Neural cell (in vitro differentiated cells): ENCODE measurements around the gene MAP6.

Source experiments
- CTCF ChIP-seq: fragments of 450-650 bp; IDR thresholded peaks from 2 replicates; pipeline ENCODE4 v1.5.1; 2014; ENCODE audit warnings: antibody characterized with exemption, mild to moderate bottlenecking, moderate library complexity; ENCODE audit not compliant: poor library complexity, severe bottlenecking
- EZH2 ChIP-seq: fragments of 200-600, 300-800 bp; shearing (Covaris generic), sonication (generic); IDR thresholded peaks from 2 replicates; pipeline ENCODE4 v1.6.1; 2014; ENCODE audit warnings: antibody characterized with exemption, low read length, borderline replicate concordance, mild to moderate bottlenecking; ENCODE audit not compliant: insufficient read depth, poor library complexity, severe bottlenecking
- POLR2AphosphoS5 ChIP-seq: IDR thresholded peaks from 2 replicates; pipeline ENCODE4 v1.6.1; 2012
- RAD21 ChIP-seq: fragments of 450-650 bp; conservative IDR thresholded peaks from 2 replicates; pipeline ENCODE4 v1.6.1; 2014; ENCODE audit warnings: antibody characterized with exemption, mild to moderate bottlenecking, moderate library complexity

- no peak for TF ChIP-seq CTCF
- no peak for TF ChIP-seq RAD21
- TF ChIP-seq POLR2AphosphoS5: no peak
- no peak for TF ChIP-seq EZH2
These were observed 36.7 kb upstream of the MAP6 start for GRCh38 chr11:75705541-75705940.
